Stimulated activated CD8-positive, alpha-beta memory T cell treated with anti-CD3 and anti-CD28 coated beads, Interleukin-4, amount 100 ng/mL, for 24 hours (primary cell): ENCODE data around the gene TMEM184B.

Experiments
- DNase-seq: peaks from one replicate; pipeline ENCODE4 v3.0.0-alpha.2; 2020; ENCODE audit warnings: low read depth

Gene TMEM184B

GRCh38 chr22:38308791-38309498 is 36.1 kb upstream of the TMEM184B start:
- no peak for DNase-seq

- no peak for DNase-seq
Observed at GRCh38 chr22:38305471-38306448, 33.0 kb upstream of the TMEM184B start.

GRCh38 chr22:38304526-38304925 is 31.7 kb upstream of the TMEM184B start:
- DNase-seq = no peak

GRCh38 chr22:38303974-38304373 is 31.2 kb upstream of the TMEM184B start:
- no peak for DNase-seq

GRCh38 chr22:38302906-38303305 is 30.1 kb upstream of the TMEM184B start:
- DNase-seq = no peak

- no peak for DNase-seq
Observed at GRCh38 chr22:38300946-38301345, 28.1 kb upstream of the TMEM184B start.

- DNase-seq = no peak
Observed at GRCh38 chr22:38300197-38300945, 27.6 kb upstream of the TMEM184B start.

GRCh38 chr22:38299770-38300102 is 26.9 kb upstream of the TMEM184B start:
- DNase-seq = no peak

- no peak for DNase-seq
Observed at GRCh38 chr22:38298312-38299005, 25.6 kb upstream of the TMEM184B start.

GRCh38 chr22:38296372-38296771 is 23.6 kb upstream of the TMEM184B start:
- DNase-seq = no peak

GRCh38 chr22:38295863-38296262 is 23.1 kb upstream of the TMEM184B start:
- no peak for DNase-seq

- no peak for DNase-seq
Observed at GRCh38 chr22:38295339-38295738, 22.5 kb upstream of the TMEM184B start.

GRCh38 chr22:38294193-38294592 is 21.4 kb upstream of the TMEM184B start:
- no peak for DNase-seq

- DNase-seq = no peak
Observed at GRCh38 chr22:38292694-38293093, 19.9 kb upstream of the TMEM184B start.

- no peak for DNase-seq
Observed at GRCh38 chr22:38291201-38291777, 18.5 kb upstream of the TMEM184B start.

- no peak for DNase-seq
Observed at GRCh38 chr22:38290347-38290746, 17.5 kb upstream of the TMEM184B start.

GRCh38 chr22:38289583-38290082 is 16.8 kb upstream of the TMEM184B start:
- no peak for DNase-seq

GRCh38 chr22:38286915-38287669 is 14.3 kb upstream of the TMEM184B start:
- no peak for DNase-seq

GRCh38 chr22:38285018-38285417 is 12.2 kb upstream of the TMEM184B start:
- DNase-seq = no peak

GRCh38 chr22:38284042-38284402 is 11.2 kb upstream of the TMEM184B start:
- DNase-seq = no peak

GRCh38 chr22:38282397-38282796 is 9.6 kb upstream of the TMEM184B start:
- DNase-seq = no peak
